GM06990 (cell line): ENCODE measurements around the gene RAP1GAP2.

Experiments used
- DNase-seq: peaks from one replicate; pipeline ENCODE4 v3.0.0-alpha.2; 2011; ENCODE audit not compliant: insufficient read length; ENCODE audit errors: extremely low read depth
- H3K27me3 ChIP-seq: replicated peaks from 2 replicates; pipeline ENCODE4 v1.6.0; 2011; ENCODE audit warnings: low read length; ENCODE audit not compliant: control insufficient read depth, insufficient read depth
- H3K36me3 ChIP-seq: 2 replicates; pipeline ENCODE4 v1.5.1; 2011; ENCODE audit warnings: low read length; ENCODE audit not compliant: control insufficient read depth, insufficient read depth
- H3K4me3 ChIP-seq: replicated peaks from 2 replicates; pipeline ENCODE4 v1.5.1; 2011; ENCODE audit warnings: low read depth, mild to moderate bottlenecking, control low read depth, low read length
- TF ChIP-seq, protein P1 (sequence below): IDR thresholded peaks from 2 replicates; pipeline ENCODE4 v1.5.1; 2011; ENCODE audit warnings: low read length, control low read depth, mild to moderate bottlenecking, inconsistent platforms; ENCODE audit not compliant: insufficient read depth, poor library complexity, severe bottlenecking

The RAP1GAP2 gene

GRCh38 chr17:3033741-3034577 lies 237.7 kb downstream of the RAP1GAP2 start:
- Histone ChIP-seq H3K27me3 (no peaks in the 10 kb centered on the region; the same call in 1 of the 2 replicates), H3K4me3 (no peak overlapping the region), H3K36me3 (no peaks in the 10 kb centered on the region)
- DNase-seq = no peak
- TF ChIP-seq, protein P1, sequence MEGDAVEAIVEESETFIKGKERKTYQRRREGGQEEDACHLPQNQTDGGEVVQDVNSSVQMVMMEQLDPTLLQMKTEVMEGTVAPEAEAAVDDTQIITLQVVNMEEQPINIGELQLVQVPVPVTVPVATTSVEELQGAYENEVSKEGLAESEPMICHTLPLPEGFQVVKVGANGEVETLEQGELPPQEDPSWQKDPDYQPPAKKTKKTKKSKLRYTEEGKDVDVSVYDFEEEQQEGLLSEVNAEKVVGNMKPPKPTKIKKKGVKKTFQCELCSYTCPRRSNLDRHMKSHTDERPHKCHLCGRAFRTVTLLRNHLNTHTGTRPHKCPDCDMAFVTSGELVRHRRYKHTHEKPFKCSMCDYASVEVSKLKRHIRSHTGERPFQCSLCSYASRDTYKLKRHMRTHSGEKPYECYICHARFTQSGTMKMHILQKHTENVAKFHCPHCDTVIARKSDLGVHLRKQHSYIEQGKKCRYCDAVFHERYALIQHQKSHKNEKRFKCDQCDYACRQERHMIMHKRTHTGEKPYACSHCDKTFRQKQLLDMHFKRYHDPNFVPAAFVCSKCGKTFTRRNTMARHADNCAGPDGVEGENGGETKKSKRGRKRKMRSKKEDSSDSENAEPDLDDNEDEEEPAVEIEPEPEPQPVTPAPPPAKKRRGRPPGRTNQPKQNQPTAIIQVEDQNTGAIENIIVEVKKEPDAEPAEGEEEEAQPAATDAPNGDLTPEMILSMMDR = no peak

DNA sequence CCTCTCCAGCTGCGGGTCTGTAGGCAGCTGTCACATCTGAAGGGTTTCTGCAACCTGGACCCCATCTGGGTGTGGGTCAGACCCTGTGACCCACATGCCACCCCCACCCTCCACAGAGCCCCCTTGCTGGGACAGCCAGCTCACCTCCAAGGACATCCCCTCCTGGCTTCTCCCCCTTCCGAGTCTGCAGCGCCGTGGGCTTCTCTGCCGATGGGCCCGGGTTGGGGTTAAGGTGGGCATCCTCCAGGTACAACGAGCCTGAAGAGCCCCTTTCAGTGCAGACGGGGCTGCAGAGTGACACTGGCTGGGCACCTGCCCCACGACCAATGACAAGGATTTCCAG lies 238.3 kb downstream of the RAP1GAP2 start:
- no peaks in the 10 kb centered on the region for H3K36me3 ChIP-seq
- TF ChIP-seq, protein P1 = no peak
- no peak for DNase-seq
- no peaks in the 10 kb centered on the region; the same call in 1 of the 2 replicates for H3K27me3 ChIP-seq
- no peak overlapping the region for H3K4me3 ChIP-seq

GRCh38 chr17:3035256-3035967 lies 239.2 kb downstream of the RAP1GAP2 start:
- Histone ChIP-seq H3K4me3 (no peak overlapping the region), H3K36me3 (no peaks in the 10 kb centered on the region), H3K27me3 (no peaks in the 10 kb centered on the region; the same call in 1 of the 2 replicates)
- DNase-seq = no peak
- TF ChIP-seq, protein P1 = no peak

DNA sequence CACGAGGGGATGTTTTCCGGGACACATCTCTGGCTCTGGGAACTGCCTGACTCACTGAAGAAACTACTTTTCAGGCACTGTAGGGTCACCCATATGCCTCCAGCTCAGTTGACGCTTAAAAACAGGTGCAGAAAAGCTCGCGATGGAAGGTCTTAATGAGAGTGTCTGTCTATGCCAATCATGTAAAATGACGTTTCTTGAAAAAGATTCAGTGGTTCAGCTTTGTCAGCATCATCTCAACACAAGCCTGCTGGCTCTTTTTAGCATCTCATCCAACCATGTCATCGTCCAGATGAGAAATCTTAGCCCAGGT lies 239.7 kb downstream of the RAP1GAP2 start:
- H3K27me3 ChIP-seq = no peaks in the 10 kb centered on the region; the same call in 1 of the 2 replicates
- TF ChIP-seq, protein P1 = no peak

DNA sequence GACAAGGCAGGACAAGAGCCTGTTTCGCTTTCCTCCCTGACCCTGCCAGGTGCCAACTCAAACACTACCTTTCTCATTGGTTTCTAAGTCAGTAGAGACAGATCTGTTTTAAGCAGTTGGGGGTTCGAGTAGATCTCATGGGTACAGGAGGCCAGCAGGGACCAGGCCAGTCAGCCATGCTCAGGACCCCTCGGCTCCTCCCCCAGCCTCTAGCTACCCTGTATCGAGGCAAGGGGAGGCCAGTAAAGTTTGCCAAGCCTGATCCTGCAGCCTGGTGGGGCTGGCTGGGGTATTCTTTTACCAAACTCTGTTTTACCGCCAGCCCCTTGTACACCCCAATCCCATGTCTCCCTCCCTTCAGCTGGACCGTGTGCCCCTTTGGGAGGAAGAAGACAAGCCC lies 240.6 kb downstream of the RAP1GAP2 start:
- no peaks in the 10 kb centered on the region; the same call in 1 of the 2 replicates for H3K27me3 ChIP-seq
- no peak for DNase-seq
- H3K36me3 ChIP-seq = no peaks in the 10 kb centered on the region
- H3K4me3 ChIP-seq = no peak overlapping the region
- TF ChIP-seq, protein P1 = no peak

More for the DNA sequence above, 239.7 kb downstream of the RAP1GAP2 start:
- no peak overlapping the region for H3K4me3 ChIP-seq
- H3K36me3 ChIP-seq = no peaks in the 10 kb centered on the region
- no peak for DNase-seq
